NT2/D1 (cell line): Measurements from ENCODE around the gene SMIM11.

Experiments
- DNase-seq: peaks from one replicate; pipeline ENCODE4 v3.0.0-alpha.2; 2011; ENCODE audit warnings: low read depth, low spot score
- H3K27me3 ChIP-seq: 2 replicates; pipeline ENCODE4 v1.6.0; 2011; ENCODE audit warnings: mild to moderate bottlenecking; ENCODE audit not compliant: insufficient read length, insufficient read depth
- H3K36me3 ChIP-seq: 2 replicates; pipeline ENCODE4 v1.6.1; 2011; ENCODE audit warnings: mild to moderate bottlenecking, low read length, mixed read lengths; ENCODE audit not compliant: insufficient read depth, insufficient read length
- H3K4me1 ChIP-seq: 2 replicates; pipeline ENCODE4 v1.5.1; 2011; ENCODE audit not compliant: insufficient read depth, insufficient read length
- H3K4me3 ChIP-seq: 2 replicates; pipeline ENCODE4 v1.5.1; 2011; ENCODE audit warnings: low read depth; ENCODE audit not compliant: insufficient read length
- H3K9ac ChIP-seq: 2 replicates; pipeline ENCODE4 v1.6.0; 2011; ENCODE audit warnings: low read depth; ENCODE audit not compliant: insufficient read length
- H3K9me3 ChIP-seq: 2 replicates; pipeline ENCODE4 v1.5.1; 2011; ENCODE audit warnings: mild to moderate bottlenecking, low read length; ENCODE audit not compliant: insufficient read depth
- SUZ12 ChIP-seq: IDR thresholded peaks from 2 replicates; pipeline ENCODE4 v1.6.1; 2011; ENCODE audit not compliant: insufficient read length, insufficient read depth; ENCODE audit errors: extremely low read depth
- YY1 ChIP-seq: IDR thresholded peaks from 2 replicates; pipeline ENCODE4 v1.6.1; 2011; ENCODE audit not compliant: insufficient read length, insufficient read depth
- ZNF274 ChIP-seq: IDR thresholded peaks from 2 replicates; pipeline ENCODE4 v1.6.1; 2011; ENCODE audit warnings: mild to moderate bottlenecking, low read depth, low read length

SMIM11 gene

DNA sequence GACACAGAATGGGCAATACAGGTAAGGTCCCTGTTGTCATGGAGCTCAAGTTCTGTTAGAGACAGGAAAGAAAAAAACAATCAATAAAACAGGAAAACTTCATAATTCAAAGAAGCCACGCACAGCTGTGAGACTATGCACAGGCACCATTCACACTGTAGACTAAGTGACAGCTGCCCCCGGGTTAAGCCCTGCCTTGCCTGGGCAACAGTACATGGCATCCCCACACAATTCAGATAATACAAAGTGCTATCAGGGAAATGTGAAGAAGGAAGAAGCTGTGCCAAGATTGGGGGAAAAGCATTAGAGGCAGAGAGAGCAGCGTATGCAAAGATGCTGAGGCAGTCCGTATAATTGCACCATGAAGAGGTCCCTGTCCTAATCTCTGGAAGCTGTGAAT lies 20.5 kb upstream of the SMIM11 start:
- 0 out of 2 replicates have a peak, but pooled peaks cover 3% of the 10 kb centered on the region for H3K9me3 ChIP-seq
- TF ChIP-seq SUZ12, result no peak
- TF ChIP-seq YY1, result no peak
- no peak for TF ChIP-seq ZNF274
- H3K4me3 ChIP-seq, result no peak overlapping the region
- DNase-seq, result no peak
- H3K36me3 ChIP-seq, result no peaks in the 10 kb centered on the region
- H3K27me3 ChIP-seq, result no peaks in the 10 kb centered on the region
- H3K4me1 ChIP-seq, result no peaks in the 10 kb centered on the region
- H3K9ac ChIP-seq, result no peak overlapping the region

DNA sequence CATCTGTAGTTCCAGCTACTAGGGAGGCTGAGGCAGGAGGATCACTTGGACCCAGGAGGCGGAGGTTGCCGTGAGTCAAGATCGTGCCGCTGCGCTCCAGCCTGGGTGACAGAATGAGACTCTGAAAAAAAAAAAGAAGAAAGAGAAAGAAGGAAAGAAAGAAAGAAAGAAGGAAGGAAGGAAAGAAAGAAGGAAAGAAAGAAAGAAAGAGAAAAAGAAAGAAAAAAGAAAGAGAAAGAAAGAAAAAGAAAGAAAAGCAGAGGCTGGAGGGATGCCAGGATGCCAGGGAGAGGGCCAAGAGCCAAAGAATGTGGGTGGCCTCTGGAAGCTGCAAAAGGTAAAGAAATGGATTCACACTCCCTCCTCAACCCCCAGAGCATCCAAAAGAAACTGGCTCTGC lies 19.7 kb upstream of the SMIM11 start:
- no peak overlapping the region for H3K9ac ChIP-seq
- DNase-seq, result no peak
- H3K4me1 ChIP-seq, result no peaks in the 10 kb centered on the region
- H3K9me3 ChIP-seq, result 0 out of 2 replicates have a peak, but pooled peaks cover 3% of the 10 kb centered on the region
- H3K36me3 ChIP-seq, result no peaks in the 10 kb centered on the region
- TF ChIP-seq ZNF274, result no peak
- H3K27me3 ChIP-seq, result no peaks in the 10 kb centered on the region
- H3K4me3 ChIP-seq, result no peak overlapping the region

DNA sequence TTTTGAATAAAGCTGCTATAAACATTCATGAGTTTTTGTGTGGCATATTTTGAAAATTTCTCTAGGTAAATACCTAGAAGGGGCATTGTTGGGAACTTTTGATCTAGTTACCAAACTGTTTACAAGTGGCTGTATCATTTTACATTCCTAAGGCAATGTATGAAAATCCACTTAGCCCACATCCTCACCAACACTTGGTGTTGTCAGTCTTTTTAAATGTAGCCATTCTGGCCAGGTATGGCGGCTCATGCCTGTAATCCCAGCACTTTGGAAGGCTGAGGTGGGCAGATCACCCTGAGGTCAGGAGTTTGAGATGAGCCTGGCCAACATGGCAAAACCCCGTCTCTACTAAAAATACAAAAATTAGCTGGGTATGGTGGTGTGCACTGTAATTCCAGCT lies 17.4 kb upstream of the SMIM11 start:
- Histone ChIP-seq H3K36me3 (no peaks in the 10 kb centered on the region), H3K27me3 (no peaks in the 10 kb centered on the region), H3K4me3 (no peak overlapping the region), H3K9ac (no peak overlapping the region), H3K4me1 (no peaks in the 10 kb centered on the region), H3K9me3 (0 out of 2 replicates have a peak, but pooled peaks cover 3% of the 10 kb centered on the region)
- DNase-seq, result no peak
- TF ChIP-seq YY1 (no peak), ZNF274 (no peak), SUZ12 (no peak)

GRCh38 chr21:34358866-34359265 lies 16.4 kb upstream of the SMIM11 start:
- H3K4me3 ChIP-seq, result no peak overlapping the region
- H3K27me3 ChIP-seq, result no peaks in the 10 kb centered on the region
- no peak overlapping the region for H3K9ac ChIP-seq
- H3K9me3 ChIP-seq, result 0 out of 2 replicates have a peak, but pooled peaks cover 3% of the 10 kb centered on the region
- no peak for DNase-seq
- no peaks in the 10 kb centered on the region for H3K36me3 ChIP-seq
- no peaks in the 10 kb centered on the region for H3K4me1 ChIP-seq
- TF ChIP-seq SUZ12 (no peak), ZNF274 (no peak), YY1 (no peak)

GRCh38 chr21:34360488-34361241 lies 14.6 kb upstream of the SMIM11 start:
- 0 out of 2 replicates have a peak, but pooled peaks cover 3% of the 10 kb centered on the region for H3K9me3 ChIP-seq
- H3K36me3 ChIP-seq, result no peaks in the 10 kb centered on the region
- H3K4me1 ChIP-seq, result no peaks in the 10 kb centered on the region
- no peak for DNase-seq
- no peaks in the 10 kb centered on the region for H3K27me3 ChIP-seq
- H3K9ac ChIP-seq, result no peak overlapping the region
- no peak overlapping the region for H3K4me3 ChIP-seq
- TF ChIP-seq SUZ12, result no peak

- no peaks in the 10 kb centered on the region for H3K4me1 ChIP-seq
- H3K36me3 ChIP-seq, result no peaks in the 10 kb centered on the region
- H3K9me3 ChIP-seq, result 0 out of 2 replicates have a peak, but pooled peaks cover 3% of the 10 kb centered on the region
- TF ChIP-seq SUZ12, result no peak
- no peak for TF ChIP-seq YY1
- no peak for TF ChIP-seq ZNF274
- DNase-seq, result no peak
- no peak overlapping the region for H3K4me3 ChIP-seq
- no peak overlapping the region for H3K9ac ChIP-seq
- no peaks in the 10 kb centered on the region for H3K27me3 ChIP-seq
These were observed 13.2 kb upstream of the SMIM11 start for GRCh38 chr21:34362136-34362444.

- Histone ChIP-seq H3K9ac (no peak overlapping the region), H3K4me1 (no peaks in the 10 kb centered on the region), H3K9me3 (0 out of 2 replicates have a peak, but pooled peaks cover 3% of the 10 kb centered on the region), H3K36me3 (no peaks in the 10 kb centered on the region), H3K4me3 (no peak overlapping the region), H3K27me3 (no peaks in the 10 kb centered on the region)
- TF ChIP-seq YY1 (no peak), ZNF274 (no peak), SUZ12 (no peak)
- no peak for DNase-seq
These were observed 12.6 kb upstream of the SMIM11 start for GRCh38 chr21:34362670-34363069.
